Measurements from ENCODE around the gene C2CD3.
"Not testable (repeated sequence)": the region's sequence is repeated elsewhere in the genome, so short reads cannot be mapped to it uniquely, and the experiment has no call there.

C2CD3 gene

GRCh38 chr11:74004759-74005615 is 165.8 kb downstream of the C2CD3 start:
- DNase-seq (ENCODE audit: low spot score): no peak

GRCh38 chr11:74004046-74004695 is 166.6 kb downstream of the C2CD3 start:
- no peak for DNase-seq (ENCODE audit: low spot score)

- no peak for DNase-seq (ENCODE audit: low spot score)
These were observed 168.0 kb downstream of the C2CD3 start for GRCh38 chr11:74002832-74003231.

GRCh38 chr11:74001822-74002286 is 168.9 kb downstream of the C2CD3 start:
- no peak for DNase-seq (ENCODE audit: low spot score)

GRCh38 chr11:74000307-74001133 is 170.3 kb downstream of the C2CD3 start:
- DNase-seq (ENCODE audit: low spot score): no peak

- no peak for DNase-seq (ENCODE audit: low spot score)
These were observed 171.1 kb downstream of the C2CD3 start for GRCh38 chr11:73999581-74000306.

GRCh38 chr11:73998846-73999575 is 171.8 kb downstream of the C2CD3 start:
- no peak for DNase-seq (ENCODE audit: low spot score)

- DNase-seq (ENCODE audit: low spot score): no peak
These were observed 173.6 kb downstream of the C2CD3 start for GRCh38 chr11:73997120-73997770.

GRCh38 chr11:73996161-73996747 is 174.5 kb downstream of the C2CD3 start:
- DNase-seq (ENCODE audit: low spot score): no peak

GRCh38 chr11:73995731-73996130 is 175.1 kb downstream of the C2CD3 start:
- DNase-seq (ENCODE audit: low spot score): no peak

GRCh38 chr11:73995247-73995646 is 175.6 kb downstream of the C2CD3 start:
- DNase-seq (ENCODE audit: low spot score): no peak

GRCh38 chr11:73991471-73992006 is 179.3 kb downstream of the C2CD3 start:
- no peak for DNase-seq (ENCODE audit: low spot score)

- no peak for DNase-seq (ENCODE audit: low spot score)
These were observed 180.1 kb downstream of the C2CD3 start for GRCh38 chr11:73990730-73991129.

- DNase-seq (ENCODE audit: low spot score): no peak
These were observed 181.6 kb downstream of the C2CD3 start for GRCh38 chr11:73989156-73989555.

- no peak for DNase-seq (ENCODE audit: low spot score)
These were observed 182.6 kb downstream of the C2CD3 start for GRCh38 chr11:73988227-73988626.

- DNase-seq (ENCODE audit: low spot score): not testable (repeated sequence)
These were observed 185.1 kb downstream of the C2CD3 start for GRCh38 chr11:73985661-73986060.

- DNase-seq (ENCODE audit: low spot score): no peak
These were observed 186.9 kb downstream of the C2CD3 start for GRCh38 chr11:73983741-73984538.

- peak; percentile 99 for DNase-seq (ENCODE audit: low spot score)
These were observed 187.6 kb downstream of the C2CD3 start for GRCh38 chr11:73982990-73983740.
